DND-41 (cell line): ENCODE results near the gene ARPIN.

ENCODE experiments used
- ATAC-seq: fragments of 200-7000 bp; cut with Tn5 transposase; 3 replicates; pipeline ENCODE4 v1.9.1; 2021; ENCODE audit warnings: low read depth; ENCODE audit not compliant: insufficient read depth
- DNase-seq: peaks from one replicate; pipeline ENCODE4 v3.0.0-alpha.2; 2020
- H2AFZ ChIP-seq: 2 replicates; pipeline ENCODE4 v1.6.0; 2012; ENCODE audit warnings: low read depth, low read length
- H3K27ac ChIP-seq: 2 replicates; pipeline ENCODE4 v1.5.1; 2012; ENCODE audit warnings: low read length, inconsistent platforms
- H3K27me3 ChIP-seq: fragments of 200-600 bp; sonication (generic); 2 replicates; pipeline ENCODE4 v1.6.0; 2012; ENCODE audit warnings: low read length, mild to moderate bottlenecking, inconsistent platforms; ENCODE audit not compliant: insufficient read depth, poor library complexity
- H3K36me3 ChIP-seq: 2 replicates; pipeline ENCODE4 v1.5.1; 2012; ENCODE audit warnings: low read length, inconsistent platforms; ENCODE audit not compliant: insufficient read depth
- H3K4me1 ChIP-seq: 2 replicates; pipeline ENCODE4 v1.5.1; 2012; ENCODE audit warnings: mild to moderate bottlenecking, low read length; ENCODE audit not compliant: insufficient read depth
- H3K4me2 ChIP-seq: 2 replicates; pipeline ENCODE4 v1.6.0; 2012; ENCODE audit warnings: mild to moderate bottlenecking, moderate library complexity, low read length, inconsistent platforms; ENCODE audit not compliant: insufficient read depth
- H3K4me3 ChIP-seq, 2 experiments: fragments of 200-600 bp in 1 of 2; shearing (Covaris generic) in 1 of 2; 2 replicates each; pipeline ENCODE4 v1.5.1; 2012 to 2016; ENCODE audit warnings: inconsistent platforms in 2 of 2, low read length in 2 of 2, mild to moderate bottlenecking in 2 of 2, low read depth in 1 of 2, moderate library complexity in 1 of 2
- H3K79me2 ChIP-seq: 2 replicates; pipeline ENCODE4 v1.6.0; 2012; ENCODE audit warnings: low read length, inconsistent platforms; ENCODE audit not compliant: insufficient read depth
- H3K9ac ChIP-seq: 2 replicates; pipeline ENCODE4 v1.6.0; 2012; ENCODE audit warnings: low read depth, mild to moderate bottlenecking, inconsistent platforms, low read length, moderate library complexity
- H3K9me3 ChIP-seq: 2 replicates; pipeline ENCODE4 v1.5.1; 2012; ENCODE audit warnings: low read length, moderate library complexity, mild to moderate bottlenecking, inconsistent platforms; ENCODE audit not compliant: insufficient read depth, severe bottlenecking
- H4K20me1 ChIP-seq: 2 replicates; pipeline ENCODE4 v1.6.0; 2012; ENCODE audit warnings: low read length; ENCODE audit not compliant: insufficient read depth
- CTCF ChIP-seq: IDR thresholded peaks from 2 replicates; pipeline ENCODE4 v1.5.1; 2012; ENCODE audit warnings: borderline replicate concordance, low read length, moderate library complexity, mild to moderate bottlenecking; ENCODE audit not compliant: poor library complexity, severe bottlenecking; ENCODE audit errors: extremely low read depth
- EZH2 ChIP-seq: IDR thresholded peaks from 3 replicates; pipeline ENCODE4 v1.6.1; 2012; ENCODE audit warnings: borderline replicate concordance, low read depth, mild to moderate bottlenecking, moderate library complexity, low read length, inconsistent platforms; ENCODE audit not compliant: severe bottlenecking

Gene ARPIN

GRCh38 chr15:89912145-89912673 lies 543 bp downstream of the ARPIN start:
- ATAC-seq, result no peak
- Histone ChIP-seq H3K9me3 (no peaks in the 10 kb centered on the region), H3K9ac (no peak overlapping the region), H3K4me3 (no peak overlapping the region), H2AFZ (no peak overlapping the region), H3K79me2 (no peaks in the 10 kb centered on the region), H3K36me3 (no peaks in the 10 kb centered on the region), H3K4me2 (no peak overlapping the region), H3K4me1 (no peaks in the 10 kb centered on the region), H3K27ac (no peak overlapping the region), H3K27me3 (no peaks in the 10 kb centered on the region), H4K20me1 (no peaks in the 10 kb centered on the region)
- DNase-seq, result no peak
- TF ChIP-seq EZH2, result no peak
- no peak for TF ChIP-seq CTCF

- no peaks in the 10 kb centered on the region for H3K27me3 ChIP-seq
- H3K4me2 ChIP-seq, result no peak overlapping the region
- H3K36me3 ChIP-seq, result no peaks in the 10 kb centered on the region
- DNase-seq, result no peak
- no peak for TF ChIP-seq EZH2
- no peak for TF ChIP-seq CTCF
- no peaks in the 10 kb centered on the region for H4K20me1 ChIP-seq
- H3K9me3 ChIP-seq, result no peaks in the 10 kb centered on the region
- ATAC-seq, result no peak
- no peak overlapping the region for H3K4me3 ChIP-seq
- no peak overlapping the region for H2AFZ ChIP-seq
- no peaks in the 10 kb centered on the region for H3K4me1 ChIP-seq
- H3K27ac ChIP-seq, result no peak overlapping the region
- no peaks in the 10 kb centered on the region for H3K79me2 ChIP-seq
- no peak overlapping the region for H3K9ac ChIP-seq
These were observed 1.7 kb downstream of the ARPIN start for GRCh38 chr15:89910891-89911626.

GRCh38 chr15:89909611-89910010 lies 3.1 kb downstream of the ARPIN start:
- H3K27ac ChIP-seq, result no peak overlapping the region
- TF ChIP-seq CTCF (no peak), EZH2 (no peak)
- H3K4me2 ChIP-seq, result no peak overlapping the region
- H3K36me3 ChIP-seq, result no peaks in the 10 kb centered on the region
- DNase-seq (no peak), ATAC-seq (no peak)
- no peaks in the 10 kb centered on the region for H4K20me1 ChIP-seq
- no peak overlapping the region for H2AFZ ChIP-seq
- H3K9ac ChIP-seq, result no peak overlapping the region
- no peak overlapping the region for H3K4me3 ChIP-seq
- H3K27me3 ChIP-seq, result no peaks in the 10 kb centered on the region
- no peaks in the 10 kb centered on the region for H3K9me3 ChIP-seq
- H3K4me1 ChIP-seq, result no peaks in the 10 kb centered on the region
- H3K79me2 ChIP-seq, result no peaks in the 10 kb centered on the region
